Stimulated activated CD4-positive, alpha-beta T cell treated with anti-CD3 and anti-CD28 coated beads, Interleukin-1b, Interleukin-23, amount 100 ng/mL, for 24 hours (primary cell): ENCODE measurements around the gene MIA.
"Not testable (repeated sequence)": the region's sequence is repeated elsewhere in the genome, so short reads cannot be mapped to it uniquely, and the experiment has no call there.

Source experiments
- DNase-seq, 4 experiments: peaks; one replicate each; pipeline ENCODE4 v3.0.0-alpha.2; 2020; ENCODE audit warnings: low read depth in 4 of 4, low spot score in 1 of 4

MIA gene

DNA sequence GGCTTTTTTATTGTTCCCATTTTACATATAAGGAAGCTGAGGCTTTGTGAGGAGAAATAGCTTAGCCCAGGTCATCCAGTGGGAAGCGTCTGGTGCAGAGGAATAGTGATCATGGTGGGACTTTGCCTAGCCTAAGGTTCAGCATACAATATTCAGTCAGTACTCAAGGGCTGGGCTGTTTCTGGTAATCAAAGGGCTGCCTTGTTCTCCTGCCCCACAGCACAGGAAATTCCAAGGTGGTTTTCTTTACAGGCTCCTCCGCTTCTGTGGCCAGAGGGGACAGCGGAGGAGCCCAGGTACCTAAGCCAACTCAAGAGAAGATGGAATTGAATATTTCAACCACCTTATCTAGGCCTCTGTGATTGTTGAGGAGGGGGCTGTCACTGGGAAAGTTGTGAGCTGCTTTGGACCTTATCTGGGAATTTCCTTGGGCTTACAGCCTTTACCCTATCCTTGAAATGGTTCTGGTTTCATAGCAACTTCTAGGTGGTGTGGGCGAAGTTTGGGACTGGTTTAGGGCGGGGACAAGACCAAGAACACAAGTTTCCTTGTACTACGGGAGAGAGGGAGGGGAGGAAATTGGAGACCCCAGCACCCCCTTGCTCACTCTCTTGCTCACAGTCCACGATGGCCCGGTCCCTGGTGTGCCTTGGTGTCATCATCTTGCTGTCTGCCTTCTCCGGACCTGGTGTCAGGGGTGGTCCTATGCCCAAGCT, at the start of gene MIA:
TSS of gene MIA (plus strand) at position 606 of the 716 bp plus-strand sequence. CDS start at position 628, 22 bp downstream.
- DNase-seq: no peak

DNA sequence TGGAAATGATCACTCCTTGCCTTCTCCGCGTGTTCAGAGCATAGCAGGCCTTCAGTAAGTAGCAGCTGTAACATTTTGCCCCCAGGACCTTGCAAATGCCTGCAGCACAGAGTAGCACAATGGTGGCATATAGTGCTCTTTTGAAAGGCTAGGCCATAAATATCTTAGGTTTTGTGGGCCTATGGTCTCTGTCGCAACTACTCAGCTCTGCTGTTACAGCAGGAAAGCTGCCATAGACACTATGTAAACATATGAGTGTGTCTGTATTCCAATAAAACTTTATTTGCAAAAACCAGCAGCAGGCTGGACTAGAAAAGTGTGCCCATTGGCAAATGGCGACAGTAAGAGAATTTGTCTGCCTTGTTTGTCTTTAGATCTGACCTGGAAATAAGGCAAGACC, 49.0 kb upstream of the MIA start:
- no peak for DNase-seq

DNA sequence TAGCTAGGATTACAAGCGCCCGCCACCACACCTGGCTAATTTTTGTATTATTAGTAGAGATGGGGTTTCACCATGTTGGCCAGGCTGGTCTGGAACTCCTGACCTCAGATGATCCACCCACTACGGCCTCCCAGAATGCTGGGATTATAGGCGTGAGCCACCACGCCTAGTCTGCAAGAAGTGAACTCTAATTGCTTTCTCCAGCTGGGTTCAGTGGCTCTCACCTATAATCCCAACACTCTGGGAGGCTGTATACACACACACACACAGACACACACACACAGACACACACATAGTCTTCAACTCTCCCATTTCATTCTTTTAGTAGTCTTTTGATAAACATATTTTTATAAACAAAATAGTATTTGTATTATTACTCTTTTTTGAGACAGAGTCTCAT, 45.3 kb upstream of the MIA start:
- not testable (repeated sequence) for DNase-seq

DNA sequence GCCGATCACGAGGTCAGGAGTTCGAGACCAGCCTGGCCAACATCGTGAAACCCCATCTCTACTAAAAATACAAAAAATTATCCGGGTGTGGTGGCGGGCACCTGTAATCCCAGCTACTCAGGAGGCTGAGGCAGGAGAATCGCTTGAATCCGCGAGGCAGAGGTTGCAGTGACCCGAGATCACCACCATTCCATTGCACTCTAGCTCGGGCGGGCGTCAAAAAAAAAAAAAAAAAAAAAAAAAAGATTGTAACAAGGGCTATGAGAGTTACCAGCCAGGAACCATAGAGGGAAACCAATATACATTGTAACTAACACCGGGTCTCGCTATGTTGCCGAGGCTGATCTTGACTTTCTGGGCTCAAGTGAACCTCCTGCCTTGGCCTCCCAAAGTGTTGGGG, 43.0 kb upstream of the MIA start:
- not testable (repeated sequence) for DNase-seq

DNA sequence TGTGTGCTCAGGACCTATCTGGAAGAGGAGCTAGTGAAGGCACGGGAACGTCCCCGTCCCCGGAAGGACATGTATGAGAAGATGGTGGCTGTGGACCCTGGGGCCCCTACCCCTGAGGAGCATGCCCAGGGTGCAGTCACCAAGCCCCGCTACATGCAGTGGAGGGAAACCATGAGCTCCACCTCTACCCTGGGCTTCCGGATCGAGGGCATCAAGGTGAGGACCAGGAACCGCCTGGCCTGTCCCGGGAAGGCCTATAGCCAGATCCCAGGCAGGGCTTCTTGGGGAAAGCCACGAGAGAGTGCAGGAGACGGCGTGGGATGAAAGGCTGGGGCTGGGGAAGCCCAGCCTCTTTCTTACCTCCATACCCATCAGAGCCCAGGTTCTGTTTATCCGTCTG, 42.2 kb upstream of the MIA start:
- no peak for DNase-seq

DNA sequence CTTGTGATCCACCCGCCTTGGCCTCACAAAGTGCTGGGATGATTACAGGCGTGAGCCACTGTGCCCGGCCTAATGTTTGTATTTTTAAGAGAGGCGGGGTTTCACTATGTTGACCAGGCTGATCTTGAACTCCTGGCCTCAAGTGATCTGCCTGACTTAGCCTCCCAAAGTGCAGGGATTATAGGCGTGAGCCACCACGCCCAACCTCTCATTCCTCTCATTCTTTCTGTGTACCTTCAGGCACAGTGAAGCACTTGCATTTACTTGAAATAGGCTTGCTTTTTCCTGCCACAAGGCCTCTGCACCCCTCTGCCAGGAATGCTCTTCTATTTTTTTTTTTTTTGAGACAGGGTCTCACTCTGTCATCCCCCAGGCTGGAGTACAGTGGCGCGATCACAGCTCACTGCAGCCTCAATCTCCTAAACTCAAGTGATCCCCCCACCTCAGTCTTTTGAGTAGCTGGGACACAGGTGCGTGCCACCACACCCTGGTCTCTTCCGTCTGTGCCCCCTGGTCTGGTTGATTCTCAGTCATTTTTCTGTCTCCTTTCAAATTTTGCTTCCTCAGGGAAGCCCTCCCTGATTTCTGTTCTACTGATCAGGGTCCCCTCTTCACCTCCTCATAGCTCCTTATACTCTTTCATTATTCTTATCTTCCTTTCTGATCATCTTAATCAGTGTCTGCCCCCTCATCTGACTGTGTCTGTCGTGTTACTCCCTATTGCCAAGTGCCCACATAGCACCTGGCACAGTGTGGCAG, 40.1 kb upstream of the MIA start:
- no peak for DNase-seq

DNA sequence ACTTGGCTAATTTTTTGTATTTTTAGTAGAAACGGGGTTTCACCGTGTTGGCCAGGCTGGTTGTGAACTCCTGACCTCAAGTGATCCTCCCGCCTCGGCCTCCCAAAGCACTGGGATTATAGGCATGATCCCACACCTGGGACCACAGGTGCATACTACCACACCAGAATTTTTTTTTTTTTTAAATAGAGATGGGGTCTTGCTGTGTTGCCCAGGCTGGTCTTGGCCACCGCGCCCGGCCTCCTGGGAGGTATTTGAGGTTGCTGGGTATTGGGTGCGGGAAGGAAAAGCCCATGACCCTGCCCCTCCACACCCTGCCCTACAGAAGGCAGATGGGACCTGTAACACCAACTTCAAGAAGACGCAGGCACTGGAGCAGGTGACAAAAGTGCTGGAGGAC, 38.7 kb upstream of the MIA start:
- no peak for DNase-seq

DNA sequence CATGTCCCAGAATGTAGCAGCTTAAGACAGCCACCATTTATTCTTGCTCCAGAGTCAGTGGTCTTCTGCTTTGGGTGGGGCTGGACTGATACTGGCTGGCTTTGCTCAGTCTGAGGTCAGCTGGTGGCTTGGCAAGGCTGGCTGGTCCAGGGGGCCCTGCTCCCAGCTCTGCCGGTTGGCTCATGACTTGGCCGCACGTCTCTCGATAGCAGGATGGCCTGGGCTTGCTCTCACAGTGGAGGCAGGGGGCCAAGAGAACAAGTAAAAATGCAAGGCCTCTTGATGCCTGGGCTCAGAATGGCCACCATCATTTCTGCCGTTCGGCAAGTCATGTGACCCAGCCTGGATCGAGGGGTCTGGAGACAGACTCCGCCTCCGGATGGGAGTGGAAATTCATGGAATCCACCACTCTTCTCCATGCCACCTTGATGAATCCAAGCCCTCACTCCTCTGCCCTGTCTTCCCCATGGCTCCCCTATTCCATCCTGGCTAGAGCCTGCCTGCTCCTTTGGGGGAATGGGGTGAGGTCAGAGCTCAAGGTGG, 38.1 kb upstream of the MIA start:
- DNase-seq: no peak

DNA sequence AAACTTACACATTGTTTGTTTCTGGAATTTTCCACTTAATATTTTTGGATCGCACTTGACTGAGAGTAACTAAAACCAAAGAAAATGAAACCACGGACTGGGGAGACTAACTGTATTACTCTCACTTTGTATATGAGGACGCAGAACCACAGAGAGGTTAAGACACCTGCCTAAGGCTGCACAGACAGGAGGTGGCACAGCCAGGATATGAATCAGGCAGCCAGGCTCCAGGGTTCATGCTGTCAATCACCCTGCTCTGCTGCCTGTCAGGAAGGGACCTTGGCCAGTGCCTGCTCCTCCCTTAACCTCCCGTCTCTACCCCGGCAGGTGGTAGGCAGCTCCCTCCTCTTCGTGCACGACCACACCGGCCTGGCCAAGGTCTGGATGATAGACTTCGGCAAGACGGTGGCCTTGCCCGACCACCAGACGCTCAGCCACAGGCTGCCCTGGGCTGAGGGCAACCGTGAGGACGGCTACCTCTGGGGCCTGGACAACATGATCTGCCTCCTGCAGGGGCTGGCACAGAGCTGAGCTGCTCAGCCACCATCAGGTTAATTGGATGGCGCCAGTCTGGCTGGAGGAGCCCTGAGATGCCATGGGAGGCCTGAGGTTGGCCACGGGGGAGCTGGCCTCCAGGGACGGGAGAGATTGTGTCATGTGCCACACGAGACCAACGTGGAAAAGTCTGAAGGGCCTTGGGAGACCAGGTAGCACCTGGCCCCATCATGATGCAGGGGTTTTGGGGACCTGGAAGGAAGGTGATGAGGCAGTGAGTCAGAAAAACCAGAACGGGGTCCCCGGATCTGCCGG, 36.1 kb upstream of the MIA start:
- DNase-seq: no peak

DNA sequence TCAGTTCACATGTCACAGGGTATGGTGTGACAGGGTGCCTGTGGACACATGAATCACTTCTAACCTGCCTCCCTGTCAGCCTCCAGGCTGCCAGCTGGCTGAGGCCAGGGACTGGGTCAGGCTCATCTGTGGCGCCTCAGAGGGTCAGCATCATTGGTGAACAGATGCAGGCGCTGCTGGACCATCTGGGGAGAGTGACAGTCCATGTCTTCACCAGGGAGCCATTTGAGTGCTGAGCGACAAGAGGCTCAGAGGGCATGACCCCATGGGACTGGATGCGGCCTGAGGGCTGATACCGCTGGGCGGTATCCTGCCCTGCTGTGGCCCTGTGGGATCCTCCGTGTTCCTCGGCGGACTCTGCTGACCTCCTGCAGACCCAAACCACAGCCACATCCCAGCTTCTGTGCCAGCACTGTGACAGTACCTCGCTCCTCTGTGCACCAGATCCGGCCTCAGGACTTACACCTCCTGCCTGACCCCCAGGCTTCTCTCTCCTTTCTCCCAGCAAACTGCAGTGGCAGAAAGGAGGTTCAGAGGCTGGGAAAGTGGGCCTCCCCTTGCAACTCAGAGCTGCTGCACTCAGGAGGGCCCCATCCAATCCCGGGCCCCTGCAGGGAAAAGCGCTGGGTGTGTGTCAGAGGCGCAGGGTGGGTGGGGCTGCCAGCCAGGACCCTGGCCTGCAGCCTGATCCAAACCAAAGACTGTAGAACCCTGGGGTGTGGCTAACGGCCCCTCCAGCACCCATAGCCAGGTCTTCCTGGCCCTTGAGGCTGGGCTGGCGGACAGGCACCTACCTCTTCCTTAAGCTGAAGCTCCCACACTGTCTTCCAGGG, 35.2 kb upstream of the MIA start:
- no peak for DNase-seq

DNA sequence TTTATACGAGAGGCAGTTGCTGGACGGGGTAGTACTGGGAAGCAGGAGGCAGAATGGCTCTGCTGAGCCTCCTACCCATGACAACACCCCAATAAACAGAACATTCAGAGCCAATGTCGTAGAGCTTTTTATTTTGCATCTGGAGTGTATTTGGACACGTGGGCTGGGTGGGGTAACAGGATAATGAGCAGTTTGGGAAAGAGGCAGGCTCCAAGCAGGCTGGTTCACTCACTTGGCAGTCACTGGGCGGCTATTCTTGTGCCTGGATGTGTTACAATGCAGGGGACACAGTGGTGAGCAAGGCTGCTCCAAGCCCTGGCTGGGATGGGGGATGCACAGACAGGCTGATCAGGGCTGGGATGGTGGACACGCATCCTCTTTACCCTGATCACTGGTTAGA, 34.6 kb upstream of the MIA start:
- no peak for DNase-seq

DNA sequence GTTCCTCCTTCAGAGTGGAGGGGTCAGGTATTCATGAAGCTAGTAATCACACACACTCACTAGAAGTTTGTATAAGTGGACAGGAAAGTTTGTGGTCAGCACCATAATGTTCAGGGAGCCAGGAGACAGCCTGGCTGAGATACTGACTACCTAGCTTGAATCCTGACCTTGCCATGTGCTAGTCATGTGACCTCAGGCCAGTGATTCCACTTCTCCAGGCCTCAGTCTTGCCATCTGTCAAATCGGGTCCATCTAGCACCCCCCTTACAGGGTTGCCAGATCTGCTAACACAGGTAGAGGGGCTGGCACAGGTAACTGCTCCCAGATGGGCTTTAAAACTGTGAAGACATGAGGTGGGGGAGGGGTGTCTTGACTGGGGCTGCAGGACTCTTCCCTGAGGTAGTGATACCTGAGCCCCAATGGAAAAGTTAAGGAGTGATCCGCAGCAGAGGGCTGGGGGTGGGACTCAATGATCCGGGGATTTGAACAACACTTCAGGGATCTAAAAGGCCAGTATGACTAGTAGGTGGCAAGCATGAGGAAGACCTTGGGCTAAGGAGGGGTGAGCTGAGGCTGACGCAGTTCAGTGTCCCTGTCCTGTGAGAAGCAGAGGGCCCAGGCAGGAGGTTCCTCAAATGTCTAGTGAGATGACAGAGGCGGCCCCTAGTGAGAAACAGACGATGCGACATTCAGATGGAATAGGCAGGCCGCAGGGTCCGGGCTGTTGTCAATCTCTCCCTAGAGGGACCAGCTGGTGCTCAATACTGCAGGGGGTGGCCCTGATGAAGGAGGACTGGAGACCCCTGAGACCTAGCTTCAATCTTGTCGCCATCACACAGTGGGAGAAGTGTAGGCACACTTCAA, 33.6 kb upstream of the MIA start:
- no peak for DNase-seq

DNA sequence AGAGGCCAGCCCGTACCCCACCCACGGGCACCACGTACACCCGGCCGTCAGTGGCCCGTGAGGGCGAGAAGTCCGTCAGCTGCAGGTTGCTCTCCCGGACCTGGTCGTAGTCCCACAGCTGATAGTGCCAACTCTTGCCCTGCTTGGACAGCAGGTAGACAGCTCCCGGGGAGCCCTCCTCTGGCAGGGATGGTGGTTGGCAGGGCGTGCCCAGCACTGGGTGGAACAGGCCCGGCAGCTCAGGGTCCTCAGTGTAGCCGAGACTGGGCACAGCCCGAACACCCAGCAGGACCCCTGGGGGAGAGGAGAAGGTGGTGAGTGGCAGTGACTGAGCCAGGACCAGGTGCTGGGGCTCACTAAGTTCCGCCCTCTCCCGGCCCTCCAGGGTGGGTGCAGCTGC, 32.8 kb upstream of the MIA start:
- no peak for DNase-seq

DNA sequence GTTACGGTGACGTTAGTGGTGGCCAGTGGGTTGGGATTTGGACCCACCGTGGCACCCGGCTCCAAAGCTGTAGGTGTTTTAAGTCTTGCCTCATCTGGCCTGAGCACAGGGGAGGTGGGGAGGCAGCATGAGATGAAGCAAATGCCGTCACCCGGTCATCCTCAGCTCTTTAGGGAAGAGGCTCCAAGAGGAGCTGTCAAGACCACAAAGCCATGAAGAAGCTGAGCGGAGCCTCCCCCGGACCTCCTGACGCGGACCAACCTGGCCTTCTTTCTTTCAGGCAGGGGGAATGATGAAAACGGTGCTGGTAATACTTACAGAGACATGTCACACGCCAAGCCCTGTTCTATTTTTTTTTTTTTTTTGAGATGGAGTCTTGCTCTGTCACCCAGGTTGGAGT, 32.4 kb upstream of the MIA start:
- DNase-seq: no peak

DNA sequence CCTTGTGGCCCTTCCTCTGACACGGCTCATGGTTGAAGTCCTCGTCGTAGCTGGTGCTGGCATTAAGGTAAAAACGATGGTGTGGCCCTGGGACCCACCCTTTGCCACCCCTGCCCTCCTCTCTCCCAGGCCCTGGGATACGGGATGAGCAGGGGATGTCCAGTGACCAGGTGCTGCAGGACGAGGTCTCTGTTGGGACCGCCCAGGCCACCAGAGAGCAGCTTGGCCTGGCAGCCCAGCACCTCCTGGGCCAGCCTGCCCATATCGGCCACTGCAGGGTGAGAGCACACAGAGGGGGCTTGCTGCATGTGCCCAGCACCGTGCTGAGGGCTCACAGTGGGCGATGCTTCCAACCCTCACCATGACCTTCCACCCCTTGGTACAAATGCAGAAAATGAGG, 31.4 kb upstream of the MIA start:
- no peak for DNase-seq

DNA sequence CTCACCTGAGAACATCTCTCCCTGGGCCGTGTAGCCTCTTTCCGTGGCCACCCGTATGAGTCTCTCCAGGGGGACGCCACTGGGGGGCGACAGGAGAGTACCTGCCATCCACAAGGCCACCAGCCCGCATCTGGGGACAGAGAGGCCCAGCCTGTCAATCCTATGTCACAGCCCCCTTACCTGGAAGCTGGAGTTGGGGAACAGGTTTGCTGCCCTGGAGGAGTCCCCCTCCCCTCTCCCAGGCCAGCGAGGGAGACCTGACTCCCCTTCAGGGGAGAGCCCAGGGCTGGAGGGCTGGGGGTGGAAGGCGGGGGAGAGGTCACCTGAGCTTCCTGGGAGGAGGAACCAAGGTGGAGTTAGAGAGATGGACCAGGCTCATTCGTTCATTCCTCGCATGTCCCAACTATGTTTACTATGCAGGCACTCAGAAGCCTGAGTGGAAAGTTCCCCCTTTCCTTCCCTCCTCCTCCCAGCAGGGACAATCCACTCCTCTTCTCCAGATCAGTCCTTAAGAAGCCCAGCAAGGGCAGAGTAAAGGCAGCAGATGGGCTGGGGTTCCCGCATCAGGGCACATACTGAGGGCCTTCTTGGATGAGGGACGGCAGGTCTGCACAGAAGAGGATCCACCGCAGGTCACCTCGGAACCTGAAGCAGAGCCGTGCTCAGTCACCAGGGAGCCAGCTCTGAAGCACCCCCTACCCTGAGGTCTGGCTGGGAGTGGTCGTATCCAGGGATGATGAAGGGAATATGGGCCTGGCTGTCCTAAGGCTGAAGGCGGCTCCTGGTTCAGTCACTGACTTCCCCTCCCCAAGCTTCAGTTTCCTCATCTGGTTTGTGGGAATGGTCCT, 30.5 kb upstream of the MIA start:
- no peak for DNase-seq

DNA sequence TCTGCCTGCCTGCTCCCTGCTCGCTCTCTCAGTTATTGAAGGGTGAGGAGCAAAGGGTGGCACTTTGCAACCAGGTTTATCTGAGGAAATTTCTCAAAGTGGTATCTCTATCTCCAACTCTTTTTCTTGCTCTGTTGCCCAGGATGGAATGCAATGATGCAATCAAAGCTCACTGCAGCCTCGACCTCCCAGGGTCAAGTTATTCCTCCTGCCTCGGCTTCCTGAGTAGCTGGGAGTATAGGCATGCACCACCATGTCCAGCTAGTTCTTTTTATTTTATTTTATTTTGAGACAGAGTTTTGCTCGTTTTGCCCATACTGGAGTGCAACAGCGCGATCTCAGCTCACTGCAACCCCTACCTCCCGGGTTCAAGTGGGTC, 29.9 kb upstream of the MIA start:
- no peak for DNase-seq

DNA sequence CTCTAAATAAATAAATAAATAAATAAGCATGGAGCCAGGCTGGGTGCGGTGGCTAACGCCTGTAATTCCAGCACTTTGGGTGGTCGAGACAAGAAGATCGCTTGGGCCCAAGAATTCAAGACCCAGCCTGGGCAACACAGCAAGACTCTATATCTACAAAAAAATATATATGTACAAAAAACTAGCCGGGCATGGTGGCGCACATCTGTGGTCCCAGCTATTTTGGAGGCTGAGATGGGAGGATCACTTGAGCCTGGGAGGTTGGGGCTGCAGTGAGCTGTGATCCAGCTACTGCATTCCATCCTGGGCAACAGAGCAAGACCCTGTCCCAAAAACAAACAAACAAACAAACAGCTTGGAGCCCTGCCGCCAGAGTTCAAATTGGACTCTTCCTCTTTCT, 27.8 kb upstream of the MIA start:
- DNase-seq: no peak
